ENCODE results near the gene BFAR. TPM values are rescaled to one million over a fixed set of nuclear protein-coding genes. Genes with fewer than 3 reads are reported as not detected.

The BFAR gene
- total and polyA plus RNA-seq, 2 donors (not counting 3 experiments of a cell fraction or from before 2014, with no cell fraction given): 57.3 to 73.5 TPM

DNA sequence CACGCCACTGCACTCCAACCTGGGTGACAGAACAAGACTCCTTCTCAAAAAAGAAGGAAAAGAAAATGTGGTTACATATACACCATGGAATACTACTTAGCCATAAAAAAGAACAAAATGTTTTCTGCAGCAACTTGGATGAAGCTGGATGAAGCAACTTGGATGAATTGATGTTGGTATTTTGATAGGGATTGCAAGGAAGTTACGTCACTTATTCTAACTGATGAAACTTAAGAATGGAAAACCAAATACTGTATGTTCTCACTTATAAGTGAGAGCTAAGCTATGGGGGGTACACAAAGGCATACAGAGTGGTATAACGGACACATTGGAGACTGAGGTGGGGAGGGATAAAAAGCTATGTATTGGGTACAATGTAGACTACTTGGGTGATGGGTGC, 43.9 kb downstream of the BFAR start:
- no peaks in the 10 kb centered on the region for H3K27me3 ChIP-seq (ENCODE audit: control insufficient read depth in 2 of 2, insufficient read depth in 2 of 2, low read length in 2 of 2)
- no peaks in the 10 kb centered on the region for H3K9me3 ChIP-seq (replicated peaks; ENCODE audit: control insufficient read depth, insufficient read depth, low read length)
- POLR2A ChIA-PET: no interaction called here
- no peak overlapping the region for H3K27ac ChIP-seq (ENCODE audit: insufficient read depth, low read depth, low read length)
- no peak overlapping the region for H2AFZ ChIP-seq (ENCODE audit: low read depth, low read length)
- H3K9ac ChIP-seq (replicated peaks; ENCODE audit: extremely low read depth, insufficient read depth, low read length): no peak overlapping the region
- DNase-seq (ENCODE audit: low read depth, low spot score) (no peak), FAIRE-seq (no peak)
- no peaks in the 10 kb centered on the region for H4K20me1 ChIP-seq (replicated peaks; ENCODE audit: control insufficient read depth, extremely low read depth, insufficient read depth, low read length)
- TF ChIP-seq, protein P1, sequence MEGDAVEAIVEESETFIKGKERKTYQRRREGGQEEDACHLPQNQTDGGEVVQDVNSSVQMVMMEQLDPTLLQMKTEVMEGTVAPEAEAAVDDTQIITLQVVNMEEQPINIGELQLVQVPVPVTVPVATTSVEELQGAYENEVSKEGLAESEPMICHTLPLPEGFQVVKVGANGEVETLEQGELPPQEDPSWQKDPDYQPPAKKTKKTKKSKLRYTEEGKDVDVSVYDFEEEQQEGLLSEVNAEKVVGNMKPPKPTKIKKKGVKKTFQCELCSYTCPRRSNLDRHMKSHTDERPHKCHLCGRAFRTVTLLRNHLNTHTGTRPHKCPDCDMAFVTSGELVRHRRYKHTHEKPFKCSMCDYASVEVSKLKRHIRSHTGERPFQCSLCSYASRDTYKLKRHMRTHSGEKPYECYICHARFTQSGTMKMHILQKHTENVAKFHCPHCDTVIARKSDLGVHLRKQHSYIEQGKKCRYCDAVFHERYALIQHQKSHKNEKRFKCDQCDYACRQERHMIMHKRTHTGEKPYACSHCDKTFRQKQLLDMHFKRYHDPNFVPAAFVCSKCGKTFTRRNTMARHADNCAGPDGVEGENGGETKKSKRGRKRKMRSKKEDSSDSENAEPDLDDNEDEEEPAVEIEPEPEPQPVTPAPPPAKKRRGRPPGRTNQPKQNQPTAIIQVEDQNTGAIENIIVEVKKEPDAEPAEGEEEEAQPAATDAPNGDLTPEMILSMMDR (IDR thresholded peaks at IDR 0.05; ENCODE audit: extremely low read depth in 1 of 2, insufficient read depth in 1 of 2, low read depth in 1 of 2, low read length in 2 of 2): no peak
- TF ChIP-seq FOS (IDR thresholded peaks at IDR 0.05; ENCODE audit: borderline replicate concordance, insufficient read depth, low read length): no peak
- TF ChIP-seq GATA2 (IDR thresholded peaks at IDR 0.05; ENCODE audit: insufficient read depth, insufficient read length, low read depth, low read length): no peak
- TF ChIP-seq EZH2 (IDR thresholded peaks at IDR 0.05; ENCODE audit: borderline replicate concordance, low read depth, low read length, severe bottlenecking): no peak
- TF ChIP-seq POLR2AphosphoS5 (IDR thresholded peaks at IDR 0.05; ENCODE audit: insufficient read depth, low read depth, low read length): no peak
- no peak for TF ChIP-seq MYC (IDR thresholded peaks at IDR 0.05; ENCODE audit: low read depth, low read length)
- TF ChIP-seq POLR2A (IDR thresholded peaks at IDR 0.05; ENCODE audit: low read depth, low read length): no peak
- TF ChIP-seq, protein P2, sequence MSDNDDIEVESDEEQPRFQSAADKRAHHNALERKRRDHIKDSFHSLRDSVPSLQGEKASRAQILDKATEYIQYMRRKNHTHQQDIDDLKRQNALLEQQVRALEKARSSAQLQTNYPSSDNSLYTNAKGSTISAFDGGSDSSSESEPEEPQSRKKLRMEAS (IDR thresholded peaks at IDR 0.05; ENCODE audit: insufficient read depth, insufficient read length): no peak
- no peak for TF ChIP-seq JUN (IDR thresholded peaks at IDR 0.05; ENCODE audit: borderline replicate concordance, insufficient read depth, insufficient read length, low read depth)
- no peak overlapping the region for H3K4me2 ChIP-seq (ENCODE audit: insufficient read depth, low read length)
- no peaks in the 10 kb centered on the region for H3K36me3 ChIP-seq (ENCODE audit: control insufficient read depth in 2 of 2, extremely low read depth in 1 of 2, insufficient read depth in 2 of 2, low read length in 2 of 2)
- H3K4me1 ChIP-seq (ENCODE audit: control insufficient read depth, extremely low read depth, insufficient read depth, low read length): no peaks in the 10 kb centered on the region
- no peaks in the 10 kb centered on the region for H3K9me1 ChIP-seq (replicated peaks; ENCODE audit: control insufficient read depth, extremely low read depth, insufficient read depth, low read length)
- no TSS peak for BruUV-seq (replicated peaks)
- H3K4me3 ChIP-seq (replicated peaks in 1 of 3; ENCODE audit: insufficient read depth in 1 of 3, low read depth in 1 of 3, low read length in 3 of 3): no peak overlapping the region
- intact Hi-C loops (cut with micrococcal nuclease): no loop called here
- CTCF ChIA-PET: interaction anchor here (0.6 kb wide), 1 partner anchor 1082 kb away, joined by 3 read pairs; no protein-coding TSS in a partner anchor
- no peaks in the 10 kb centered on the region for H3K79me2 ChIP-seq (ENCODE audit: control insufficient read depth, insufficient read depth, low read length)
- dilution Hi-C loops (cut with MboI; ENCODE audit: extremely low pct_ligation_motif_present, low sequenced_read_pairs): no loop called here
